ENCODE measurements around the gene TRAT1. TPM values are rescaled to one million over a fixed set of nuclear protein-coding genes. Genes with fewer than 3 reads are reported as not detected.
A peak's percentile ranks its signal among the peaks of the same experiment; 100 is the strongest.
"Not testable (repeated sequence)": the region's sequence is repeated elsewhere in the genome, so short reads cannot be mapped to it uniquely, and the experiment has no call there.

Gene TRAT1
- total RNA-seq, 2 experiments from 2014 or later: 54.5 to 58.4 TPM

GRCh38 chr3:108823803-108824202, 1.2 kb downstream of the TRAT1 start:
- Mint-ChIP-seq H3K4me3 (peak overlapping the region; percentile 77), H3K4me1 (ENCODE audit: low read depth) (peaks cover 65% of the 10 kb centered on the region), H3K27ac (peak overlapping the region; percentile 89), H3K36me3 (ENCODE audit: low read depth) (peaks cover 31% of the 10 kb centered on the region)
- H3K9me3 Mint-ChIP-seq (ENCODE audit: insufficient read depth); ATAC-seq; H3K27me3 Mint-ChIP-seq (ENCODE audit: low read depth); DNase-seq: not testable (repeated sequence)
- CTCF ChIA-PET: interaction anchor here (0.8 to 7.5 kb wide), 7 partner anchors 10 to 161 kb away, joined by 3 to 66 read pairs (median 6); no protein-coding TSS in a partner anchor
- POLR2A ChIA-PET: interaction anchor here (0.6 to 1.7 kb wide), 3 partner anchors 10 to 234 kb away, joined by 3 to 7 read pairs (median 6); partner anchors contain the start of genes CIP2A and DZIP3

GRCh38 chr3:108826309-108827187, 4.0 kb downstream of the TRAT1 start:
- DNase-seq (no peak), ATAC-seq (no peak)
- Mint-ChIP-seq H3K4me1 (ENCODE audit: low read depth) (peaks cover 65% of the 10 kb centered on the region), H3K27ac (peak overlapping the region; percentile 73), H3K27me3 (ENCODE audit: low read depth) (no peaks in the 10 kb centered on the region), H3K36me3 (ENCODE audit: low read depth) (peaks cover 50% of the 10 kb centered on the region), H3K9me3 (ENCODE audit: insufficient read depth) (no peaks in the 10 kb centered on the region), H3K4me3 (peak overlapping the region; percentile 82)
- CTCF ChIA-PET: interaction anchor here (0.7 to 1.9 kb wide), 3 partner anchors 9 to 88 kb away, joined by 3 to 6 read pairs (median 3); no protein-coding TSS in a partner anchor
- POLR2A ChIA-PET: no interaction called here

- ChIA-PET CTCF (interaction anchor here (1.2 to 1.3 kb wide), 2 partner anchors 12 to 241 kb away, joined by 3 to 5 read pairs; partner anchors contain the start of genes CIP2A and DZIP3), POLR2A (interaction anchor here (1.6 kb wide), 1 partner anchor 10 kb away, joined by 4 read pairs; no protein-coding TSS in a partner anchor)
- Mint-ChIP-seq H3K27me3 (ENCODE audit: low read depth) (no peaks in the 10 kb centered on the region), H3K27ac (no peak overlapping the region), H3K9me3 (ENCODE audit: insufficient read depth) (no peaks in the 10 kb centered on the region), H3K4me1 (ENCODE audit: low read depth) (peaks cover 81% of the 10 kb centered on the region), H3K36me3 (ENCODE audit: low read depth) (peaks cover 68% of the 10 kb centered on the region), H3K4me3 (no peak overlapping the region)
- no peak for ATAC-seq
- no peak for DNase-seq
These were observed 7.8 kb downstream of the TRAT1 start for GRCh38 chr3:108830381-108830780.

GRCh38 chr3:108830991-108831614, 8.5 kb downstream of the TRAT1 start:
- peaks cover 73% of the 10 kb centered on the region for H3K36me3 Mint-ChIP-seq (ENCODE audit: low read depth)
- peak overlapping the region; percentile 37 for H3K27ac Mint-ChIP-seq
- no peak for DNase-seq
- POLR2A ChIA-PET: interaction anchor here (0.6 to 1.6 kb wide), 2 partner anchors 10 to 11 kb away, joined by 3 to 4 read pairs; no protein-coding TSS in a partner anchor
- H3K4me3 Mint-ChIP-seq: no peak overlapping the region
- H3K9me3 Mint-ChIP-seq (ENCODE audit: insufficient read depth): no peaks in the 10 kb centered on the region
- no peak for ATAC-seq
- H3K27me3 Mint-ChIP-seq (ENCODE audit: low read depth): no peaks in the 10 kb centered on the region
- CTCF ChIA-PET: interaction anchor here (0.6 to 4.9 kb wide), 4 partner anchors 11 to 84 kb away, joined by 3 to 24 read pairs (median 4); no protein-coding TSS in a partner anchor
- H3K4me1 Mint-ChIP-seq (ENCODE audit: low read depth): peaks cover 82% of the 10 kb centered on the region

- H3K4me3 Mint-ChIP-seq: peak overlapping the region; percentile 45
- H3K27me3 Mint-ChIP-seq (ENCODE audit: low read depth): no peaks in the 10 kb centered on the region
- no peaks in the 10 kb centered on the region for H3K9me3 Mint-ChIP-seq (ENCODE audit: insufficient read depth)
- H3K4me1 Mint-ChIP-seq (ENCODE audit: low read depth): peaks cover 77% of the 10 kb centered on the region
- ATAC-seq: peak; percentile 13
- POLR2A ChIA-PET: interaction anchor here (0.6 to 3.4 kb wide), 5 partner anchors 9 to 245 kb away, joined by 4 to 19 read pairs (median 6); partner anchors contain the start of genes CIP2A, DZIP3 and TRAT1
- peak overlapping the region; percentile 77 for H3K27ac Mint-ChIP-seq
- H3K36me3 Mint-ChIP-seq (ENCODE audit: low read depth): peaks cover 77% of the 10 kb centered on the region
- CTCF ChIA-PET: interaction anchor here (1.5 to 4.9 kb wide), 4 partner anchors 12 to 82 kb away, joined by 3 to 66 read pairs (median 16); partner anchors contain the start of gene TRAT1
- DNase-seq: no peak
These were observed 11.0 kb downstream of the TRAT1 start for GRCh38 chr3:108833611-108834010.

- peak overlapping the region; percentile 77 for H3K27ac Mint-ChIP-seq
- H3K27me3 Mint-ChIP-seq (ENCODE audit: low read depth): no peaks in the 10 kb centered on the region
- H3K4me3 Mint-ChIP-seq: peak overlapping the region; percentile 45
- ChIA-PET POLR2A (interaction anchor here (1.3 to 3.4 kb wide), 2 partner anchors 10 to 13 kb away, joined by 7 to 19 read pairs; partner anchors contain the start of gene TRAT1), CTCF (interaction anchor here (1.7 to 4.9 kb wide), 4 partner anchors 13 to 81 kb away, joined by 3 to 66 read pairs (median 16); partner anchors contain the start of gene TRAT1)
- peak; percentile 29 for ATAC-seq
- H3K36me3 Mint-ChIP-seq (ENCODE audit: low read depth): peaks cover 81% of the 10 kb centered on the region
- H3K4me1 Mint-ChIP-seq (ENCODE audit: low read depth): peaks cover 83% of the 10 kb centered on the region
- DNase-seq: no peak
- H3K9me3 Mint-ChIP-seq (ENCODE audit: insufficient read depth): no peaks in the 10 kb centered on the region
These were observed 12.0 kb downstream of the TRAT1 start for GRCh38 chr3:108834551-108834950.

GRCh38 chr3:108835101-108835500, 12.5 kb downstream of the TRAT1 start:
- Mint-ChIP-seq H3K4me1 (ENCODE audit: low read depth) (peaks cover 82% of the 10 kb centered on the region), H3K9me3 (ENCODE audit: insufficient read depth) (peaks cover 3% of the 10 kb centered on the region), H3K27ac (peak overlapping the region; percentile 77), H3K4me3 (peak overlapping the region; percentile 53), H3K36me3 (ENCODE audit: low read depth) (peaks cover 81% of the 10 kb centered on the region), H3K27me3 (ENCODE audit: low read depth) (no peaks in the 10 kb centered on the region)
- DNase-seq: peak; percentile 54
- peak; percentile 71 for ATAC-seq
- CTCF ChIA-PET: interaction anchor here (0.9 to 4.9 kb wide), 4 partner anchors 14 to 80 kb away, joined by 3 to 66 read pairs (median 14); partner anchors contain the start of gene TRAT1
- POLR2A ChIA-PET: interaction anchor here (1.3 to 3.4 kb wide), 2 partner anchors 10 to 13 kb away, joined by 4 to 19 read pairs; partner anchors contain the start of gene TRAT1

- peak; percentile 70 for DNase-seq
- H3K9me3 Mint-ChIP-seq (ENCODE audit: insufficient read depth): peaks cover 5% of the 10 kb centered on the region
- no peaks in the 10 kb centered on the region for H3K27me3 Mint-ChIP-seq (ENCODE audit: low read depth)
- peak; percentile 81 for ATAC-seq
- peaks cover 82% of the 10 kb centered on the region for H3K4me1 Mint-ChIP-seq (ENCODE audit: low read depth)
- ChIA-PET CTCF (interaction anchor here (1.1 to 2.7 kb wide), 5 partner anchors 15 to 77 kb away, joined by 3 to 8 read pairs (median 7); no protein-coding TSS in a partner anchor), POLR2A (interaction anchor here (1.9 kb wide), 1 partner anchor 249 kb away, joined by 8 read pairs; the partner anchor contains the start of genes CIP2A and DZIP3)
- peak overlapping the region; percentile 62 for H3K4me3 Mint-ChIP-seq
- peaks cover 77% of the 10 kb centered on the region for H3K36me3 Mint-ChIP-seq (ENCODE audit: low read depth)
- H3K27ac Mint-ChIP-seq: peak overlapping the region; percentile 74
These were observed 15.8 kb downstream of the TRAT1 start for GRCh38 chr3:108838436-108838835.

- DNase-seq (no peak), ATAC-seq (peak; percentile 27)
- Mint-ChIP-seq H3K36me3 (ENCODE audit: low read depth) (peaks cover 74% of the 10 kb centered on the region), H3K9me3 (ENCODE audit: insufficient read depth) (peaks cover 4% of the 10 kb centered on the region), H3K4me3 (no peak overlapping the region), H3K27me3 (ENCODE audit: low read depth) (no peaks in the 10 kb centered on the region), H3K4me1 (ENCODE audit: low read depth) (peaks cover 70% of the 10 kb centered on the region), H3K27ac (peak overlapping the region; percentile 48)
- POLR2A ChIA-PET: no interaction called here
- CTCF ChIA-PET: interaction anchor here (1.3 kb wide), 1 partner anchor 14 kb away, joined by 4 read pairs; no protein-coding TSS in a partner anchor
These were observed 23.2 kb downstream of the TRAT1 start for GRCh38 chr3:108845709-108846293.

- ATAC-seq (peak; percentile 58), DNase-seq (no peak)
- CTCF ChIA-PET: interaction anchor here (3.0 kb wide), 1 partner anchor 14 kb away, joined by 9 read pairs; no protein-coding TSS in a partner anchor
- POLR2A ChIA-PET: interaction anchor here (0.8 kb wide), 1 partner anchor 258 kb away, joined by 3 read pairs; the partner anchor contains the start of gene DZIP3
- Mint-ChIP-seq H3K9me3 (ENCODE audit: insufficient read depth) (peaks cover 4% of the 10 kb centered on the region), H3K27ac (peak overlapping the region; percentile 80), H3K36me3 (ENCODE audit: low read depth) (peaks cover 74% of the 10 kb centered on the region), H3K27me3 (ENCODE audit: low read depth) (no peaks in the 10 kb centered on the region), H3K4me1 (ENCODE audit: low read depth) (peaks cover 58% of the 10 kb centered on the region), H3K4me3 (peak overlapping the region; percentile 58)
These were observed 24.6 kb downstream of the TRAT1 start for GRCh38 chr3:108847187-108847586.

All from activated CD8-positive, alpha-beta T cell treated with anti-CD3 and anti-CD28 coated beads, Interleukin-2, amount 10 ng/mL, durations not matched to agents 7 days and 5 days (primary cell).